DOHH2 (cell line): ENCODE data around the gene CHPF.

ENCODE experiments used
- H3F3A ChIP-seq: fragments of 200-600 bp; sonication (generic), shearing (Covaris generic); 2 replicates; pipeline ENCODE4 v1.6.0; 2016; ENCODE audit warnings: antibody characterized with exemption, mild to moderate bottlenecking; ENCODE audit not compliant: control insufficient read depth, insufficient read depth
- H3K27ac ChIP-seq: fragments of 200-600 bp; sonication (generic); 2 replicates; pipeline ENCODE4 v1.5.1; 2014; ENCODE audit warnings: low read depth, mild to moderate bottlenecking, low read length, moderate library complexity
- H3K27me3 ChIP-seq: fragments of 200-600 bp; sonication (generic); 2 replicates; pipeline ENCODE4 v1.6.1; 2014; ENCODE audit warnings: mild to moderate bottlenecking, low read length, mixed read lengths; ENCODE audit not compliant: control insufficient read depth
- H3K36me3 ChIP-seq: fragments of 200-600 bp; sonication (generic); 2 replicates; pipeline ENCODE4 v1.6.1; 2014; ENCODE audit warnings: mild to moderate bottlenecking, low read length, moderate library complexity, mixed read lengths; ENCODE audit not compliant: control insufficient read depth
- H3K4me1 ChIP-seq: fragments of 200-600 bp; sonication (generic); 2 replicates; pipeline ENCODE4 v1.6.1; 2014; ENCODE audit warnings: mild to moderate bottlenecking, low read length, mixed read lengths; ENCODE audit not compliant: control insufficient read depth
- H3K4me2 ChIP-seq: fragments of 200-600 bp; sonication (generic); 2 replicates; pipeline ENCODE4 v1.6.0; 2014; ENCODE audit warnings: mild to moderate bottlenecking, low read length, moderate library complexity
- H3K4me3 ChIP-seq: fragments of 200-600 bp; sonication (generic); 2 replicates; pipeline ENCODE4 v1.5.1; 2014; ENCODE audit warnings: mild to moderate bottlenecking, low read length, mixed read lengths
- H3K79me2 ChIP-seq: fragments of 200-600 bp; sonication (generic); 2 replicates; pipeline ENCODE4 v1.6.1; 2014; ENCODE audit warnings: mild to moderate bottlenecking, low read length, mixed read lengths; ENCODE audit not compliant: control insufficient read depth
- H3K9me2 ChIP-seq: fragments of 200-600 bp; sonication (generic); replicated peaks from 2 replicates; pipeline ENCODE4 v1.6.1; 2014; ENCODE audit warnings: mild to moderate bottlenecking, low read length, mixed read lengths; ENCODE audit not compliant: control insufficient read depth
- H3K9me3 ChIP-seq: fragments of 200-600 bp; sonication (generic); 2 replicates; pipeline ENCODE4 v1.6.1; 2014; ENCODE audit warnings: antibody characterized with exemption, low read length, mixed read lengths; ENCODE audit not compliant: control insufficient read depth, insufficient read depth
- H4K20me1 ChIP-seq: fragments of 200-600 bp; sonication (generic); 2 replicates; pipeline ENCODE4 v1.6.0; 2014; ENCODE audit warnings: low read depth, mild to moderate bottlenecking, antibody characterized with exemption, low read length, moderate library complexity; ENCODE audit not compliant: control insufficient read depth, insufficient read depth
- EZH2phosphoT487 ChIP-seq: fragments of 200-600 bp; sonication (generic); IDR thresholded peaks from 2 replicates; pipeline ENCODE4 v1.6.1; 2017; ENCODE audit warnings: borderline replicate concordance, mild to moderate bottlenecking, antibody characterized with exemption, low read length, moderate library complexity, mixed read lengths
- TF ChIP-seq, protein P1 (sequence below): fragments of 200-600 bp; sonication (generic); IDR thresholded peaks from one replicate; pipeline ENCODE4 v1.5.1; 2014; ENCODE audit warnings: antibody characterized with exemption, mild to moderate bottlenecking, low read depth, low read length; ENCODE audit not compliant: poor library complexity, severe bottlenecking

Gene CHPF

GRCh38 chr2:219511547-219512325, 31.9 kb downstream of the CHPF start:
- no peaks in the 10 kb centered on the region for H3K36me3 ChIP-seq
- no peaks in the 10 kb centered on the region for H3F3A ChIP-seq
- peaks cover 7% of the 10 kb centered on the region; the same call in 1 of the 2 replicates for H3K4me1 ChIP-seq
- no peaks in the 10 kb centered on the region for H3K9me3 ChIP-seq
- H3K79me2 ChIP-seq: no peaks in the 10 kb centered on the region
- no peak overlapping the region for H3K4me2 ChIP-seq
- H3K9me2 ChIP-seq: no peaks in the 10 kb centered on the region
- no peaks in the 10 kb centered on the region; the same call in 1 of the 2 replicates for H4K20me1 ChIP-seq
- peaks cover 74% of the 10 kb centered on the region for H3K27me3 ChIP-seq
- H3K4me3 ChIP-seq: no peak overlapping the region
- TF ChIP-seq, protein P1, sequence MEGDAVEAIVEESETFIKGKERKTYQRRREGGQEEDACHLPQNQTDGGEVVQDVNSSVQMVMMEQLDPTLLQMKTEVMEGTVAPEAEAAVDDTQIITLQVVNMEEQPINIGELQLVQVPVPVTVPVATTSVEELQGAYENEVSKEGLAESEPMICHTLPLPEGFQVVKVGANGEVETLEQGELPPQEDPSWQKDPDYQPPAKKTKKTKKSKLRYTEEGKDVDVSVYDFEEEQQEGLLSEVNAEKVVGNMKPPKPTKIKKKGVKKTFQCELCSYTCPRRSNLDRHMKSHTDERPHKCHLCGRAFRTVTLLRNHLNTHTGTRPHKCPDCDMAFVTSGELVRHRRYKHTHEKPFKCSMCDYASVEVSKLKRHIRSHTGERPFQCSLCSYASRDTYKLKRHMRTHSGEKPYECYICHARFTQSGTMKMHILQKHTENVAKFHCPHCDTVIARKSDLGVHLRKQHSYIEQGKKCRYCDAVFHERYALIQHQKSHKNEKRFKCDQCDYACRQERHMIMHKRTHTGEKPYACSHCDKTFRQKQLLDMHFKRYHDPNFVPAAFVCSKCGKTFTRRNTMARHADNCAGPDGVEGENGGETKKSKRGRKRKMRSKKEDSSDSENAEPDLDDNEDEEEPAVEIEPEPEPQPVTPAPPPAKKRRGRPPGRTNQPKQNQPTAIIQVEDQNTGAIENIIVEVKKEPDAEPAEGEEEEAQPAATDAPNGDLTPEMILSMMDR: no peak
- no peak for TF ChIP-seq EZH2phosphoT487
- H3K27ac ChIP-seq: no peak overlapping the region

- H3K79me2 ChIP-seq: no peaks in the 10 kb centered on the region
- H3K4me2 ChIP-seq: no peak overlapping the region
- no peaks in the 10 kb centered on the region for H3F3A ChIP-seq
- H3K9me3 ChIP-seq: no peaks in the 10 kb centered on the region
- TF ChIP-seq, protein P1: no peak
- 0 out of 2 replicates have a peak, but pooled peaks have one; percentile 49 for TF ChIP-seq EZH2phosphoT487
- no peak overlapping the region for H3K27ac ChIP-seq
- H4K20me1 ChIP-seq: no peaks in the 10 kb centered on the region; the same call in 1 of the 2 replicates
- H3K36me3 ChIP-seq: no peaks in the 10 kb centered on the region
- H3K9me2 ChIP-seq: no peaks in the 10 kb centered on the region
- no peak overlapping the region for H3K4me3 ChIP-seq
- H3K4me1 ChIP-seq: peaks cover 7% of the 10 kb centered on the region; the same call in 1 of the 2 replicates
- H3K27me3 ChIP-seq: peaks cover 62% of the 10 kb centered on the region
These were observed 33.0 kb downstream of the CHPF start for GRCh38 chr2:219510512-219511135.

GRCh38 chr2:219509780-219510511, 33.7 kb downstream of the CHPF start:
- peaks cover 56% of the 10 kb centered on the region for H3K27me3 ChIP-seq
- no peaks in the 10 kb centered on the region for H3K36me3 ChIP-seq
- peaks cover 7% of the 10 kb centered on the region; the same call in 1 of the 2 replicates for H3K4me1 ChIP-seq
- H3K9me3 ChIP-seq: no peaks in the 10 kb centered on the region
- no peaks in the 10 kb centered on the region for H3K9me2 ChIP-seq
- no peak overlapping the region for H3K27ac ChIP-seq
- no peaks in the 10 kb centered on the region for H3K79me2 ChIP-seq
- H3K4me2 ChIP-seq: peak overlapping the region; percentile 47
- no peak for TF ChIP-seq EZH2phosphoT487
- TF ChIP-seq, protein P1: peak; percentile 80
- no peaks in the 10 kb centered on the region for H3F3A ChIP-seq
- H4K20me1 ChIP-seq: no peaks in the 10 kb centered on the region; the same call in 1 of the 2 replicates
- no peak overlapping the region for H3K4me3 ChIP-seq
